ENCODE results near the gene DIS3L. TPM values are rescaled to one million over a fixed set of nuclear protein-coding genes. Genes with fewer than 3 reads are reported as not detected.
"Not testable (repeated sequence)": the region's sequence is repeated elsewhere in the genome, so short reads cannot be mapped to it uniquely, and the experiment has no call there.

DIS3L gene
- total RNA-seq, 8 experiments from 2014 or later = 12.1 to 27.6 (median 18.5) TPM

DNA sequence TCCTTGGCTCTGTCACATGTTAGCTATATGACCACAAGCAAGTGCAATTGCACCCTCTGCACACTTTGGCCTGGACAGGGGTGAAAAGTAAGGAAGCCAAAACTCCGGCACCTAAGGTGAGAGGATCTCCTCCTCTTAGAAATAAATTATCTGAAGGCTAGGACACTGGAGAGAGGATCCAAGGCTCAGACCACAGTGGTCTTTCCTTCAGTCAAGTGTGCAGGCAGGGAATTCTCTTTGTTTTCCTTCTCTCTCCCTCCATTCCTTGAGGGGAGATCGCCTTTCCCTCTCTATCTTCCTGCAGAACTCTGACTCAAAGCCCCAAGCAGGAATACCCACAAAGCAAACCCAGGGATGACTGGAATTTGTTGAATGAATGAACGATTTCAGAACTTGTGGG is 36.7 kb upstream of the DIS3L start:
- ATAC-seq (replicated peaks in 6 of 8) = no peak
- in situ Hi-C loops (cut with MboI; ENCODE audit: low pct_unique_long_range_greater_than_20kb in 2 of 9, low sequenced_read_pairs in 9 of 9, unreplicated experiment in 9 of 9) = no loop called here
- 10 to 100% (median 75%) methylated on average over 1 to 2 of the region's 3 CpGs; no CpG with 5 or more reads in 1 of the 10 experiments for WGBS, 10 experiments
- Histone ChIP-seq H3K4me1 (replicated peaks in 1 of 2) (peaks cover under 1 to 3% of the 10 kb centered on the region in 2 donors), H3K4me3 (no peak overlapping the region), H3K27ac (no peak overlapping the region)

DNA sequence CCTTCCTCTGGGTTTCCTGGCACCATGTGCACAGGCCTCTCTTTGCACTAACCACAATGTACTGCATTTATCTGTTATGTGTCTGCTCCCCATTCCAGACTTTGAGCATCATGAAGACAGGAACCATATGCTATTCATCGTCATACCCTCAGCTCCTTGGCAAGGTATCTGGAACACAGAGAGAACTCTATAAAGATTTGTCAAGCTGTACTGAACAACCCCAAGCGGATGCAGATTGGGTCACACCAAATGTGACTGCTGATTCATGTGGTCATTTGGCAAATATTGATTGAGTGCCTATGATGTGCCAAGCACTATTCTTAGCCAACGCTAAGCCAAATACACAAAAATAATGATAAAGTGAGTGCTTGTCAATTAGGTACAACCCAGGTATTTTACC is 32.3 kb upstream of the DIS3L start:
- no peak for ATAC-seq (replicated peaks in 6 of 8)
- Histone ChIP-seq H3K4me3 (no peak overlapping the region), H3K27ac (no peak overlapping the region), H3K4me1 (replicated peaks in 1 of 2) (peaks cover 9 to 19% of the 10 kb centered on the region in 2 donors)
- WGBS, 10 experiments = 45 to 100% (median 80%) methylated on average over 1 to 3 of the region's 3 CpGs; no CpG with 5 or more reads in 1 of the 10 experiments
- in situ Hi-C loops (cut with MboI; ENCODE audit: low pct_unique_long_range_greater_than_20kb in 2 of 9, low sequenced_read_pairs in 9 of 9, unreplicated experiment in 9 of 9) = no loop called here

DNA sequence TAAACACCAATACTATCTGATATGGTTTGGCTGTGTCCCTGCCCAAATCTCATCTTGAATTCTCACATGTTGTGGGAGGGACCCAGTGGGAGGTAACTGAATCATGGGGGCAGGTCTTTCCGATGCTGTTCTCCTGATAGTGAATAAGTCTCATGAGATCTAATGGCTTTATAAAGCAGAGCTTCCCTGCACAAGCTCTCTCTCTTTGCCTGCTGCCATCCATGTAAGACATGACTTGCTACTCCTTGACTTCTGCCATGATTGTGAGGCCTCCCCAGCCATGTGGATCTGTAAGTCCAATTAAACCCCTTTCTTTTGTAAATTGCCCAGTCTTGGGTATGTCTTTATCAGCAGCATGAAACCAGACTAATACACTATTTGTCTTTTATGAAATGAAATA is 30.5 kb upstream of the DIS3L start:
- in situ Hi-C loops (cut with MboI; ENCODE audit: low pct_unique_long_range_greater_than_20kb in 2 of 9, low sequenced_read_pairs in 9 of 9, unreplicated experiment in 9 of 9) = not testable (repeated sequence)

DNA sequence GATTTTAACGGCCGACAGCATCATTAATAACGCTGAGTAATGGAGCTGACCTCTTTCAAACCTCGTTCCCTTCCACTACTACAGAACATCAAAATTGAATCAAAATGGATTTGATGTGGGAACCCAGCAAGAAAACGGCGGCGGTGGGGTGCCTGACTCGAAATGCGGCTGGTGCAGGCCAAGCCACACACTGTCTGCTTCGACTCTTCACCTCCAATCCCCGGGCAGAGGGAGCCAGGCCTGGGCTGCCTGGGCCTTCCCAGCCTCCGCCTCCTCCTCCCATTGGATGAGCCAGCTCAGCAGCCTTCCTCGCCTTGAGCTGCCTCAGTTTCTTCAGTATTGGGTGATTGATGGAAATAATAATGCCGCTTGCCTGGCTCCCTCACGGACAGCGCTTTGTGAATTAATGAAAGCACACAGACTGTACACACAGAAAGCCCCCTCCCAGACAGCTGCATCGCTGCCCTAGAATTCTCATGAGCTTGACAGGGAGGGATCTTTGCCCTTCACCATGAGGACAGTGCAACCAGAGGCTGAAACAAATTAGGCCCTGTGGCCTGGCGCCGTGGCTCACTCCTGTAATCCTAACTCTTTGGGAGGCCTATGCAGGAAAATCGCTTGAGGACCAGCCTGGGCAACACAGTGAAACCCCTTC is 28.4 kb upstream of the DIS3L start:
- Histone ChIP-seq H3K4me1 (replicated peaks in 1 of 2) (peaks cover 9 to 32% of the 10 kb centered on the region in 2 donors), H3K4me3 (no peak overlapping the region), H3K27ac (peak overlapping the region in 1 of 2 donors; percentile 1)
- 52 to 81% (median 69%) methylated on average over 3 to 17 of the region's 20 CpGs; no CpG with 5 or more reads in 1 of the 10 experiments for WGBS, 10 experiments
- peak in 5 of 8 experiments; percentile 41 to 82 (median 54) for ATAC-seq (replicated peaks in 6 of 8)
- in situ Hi-C loops (cut with MboI; ENCODE audit: low pct_unique_long_range_greater_than_20kb in 2 of 9, low sequenced_read_pairs in 9 of 9, unreplicated experiment in 9 of 9) = no loop called here

More for the DNA sequence above, 30.5 kb upstream of the DIS3L start:
- whole genome bisulfite sequencing, 10 experiments = 33 to 100% (median 67%) methylated on average over 1 of the region's 1 CpG; no CpG with 5 or more reads in 5 of the 10 experiments
- H3K4me3 ChIP-seq; ATAC-seq (replicated peaks in 6 of 8); H3K27ac ChIP-seq: not testable (repeated sequence)
- peaks cover 9 to 19% of the 10 kb centered on the region in 2 donors for H3K4me1 ChIP-seq (replicated peaks in 1 of 2)

DNA sequence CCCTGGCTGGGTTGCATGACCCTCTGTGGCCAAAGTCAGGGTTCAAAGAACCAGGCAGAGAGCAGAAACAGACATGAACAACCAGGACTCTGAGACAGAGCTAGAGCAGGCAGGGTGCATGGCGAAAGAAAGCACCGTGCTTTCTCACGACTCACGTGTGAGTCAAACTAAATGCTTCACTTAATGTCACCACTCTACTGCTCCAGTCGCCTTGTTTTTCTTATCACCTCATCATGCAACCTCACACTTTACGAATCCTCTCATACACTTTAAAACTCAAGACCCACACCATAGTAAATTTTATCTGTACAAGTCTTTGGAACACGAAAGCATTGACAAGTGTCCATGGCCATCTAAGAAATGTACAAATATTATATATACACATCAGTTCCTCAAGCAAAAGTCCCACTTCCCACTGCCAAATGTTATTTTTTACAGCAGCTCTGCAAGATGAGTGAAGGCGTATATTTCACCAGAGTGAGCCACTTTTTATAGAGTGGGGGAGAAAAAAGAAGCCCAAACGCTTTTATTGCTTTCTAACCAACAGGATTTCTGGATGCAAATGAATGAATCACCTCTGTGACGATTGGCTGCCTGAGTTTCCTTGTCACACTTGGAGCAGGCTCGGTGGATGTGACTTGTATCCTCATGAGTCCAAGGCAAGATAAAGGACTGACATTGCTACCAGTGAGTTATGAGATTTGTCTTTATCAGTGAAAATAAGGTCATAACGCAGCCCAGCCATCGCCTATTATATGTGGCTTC is 23.9 kb upstream of the DIS3L start:
- in situ Hi-C loops (cut with MboI; ENCODE audit: low pct_unique_long_range_greater_than_20kb in 2 of 9, low sequenced_read_pairs in 9 of 9, unreplicated experiment in 9 of 9) = no loop called here
- 6 to 62% (median 47%) methylated on average over 3 to 13 of the region's 13 CpGs; no CpG with 5 or more reads in 1 of the 10 experiments for WGBS, 10 experiments
- peak; percentile 76 to 99 (median 92) for ATAC-seq (replicated peaks in 6 of 8)
- H3K4me1 ChIP-seq (replicated peaks in 1 of 2) = peaks cover 9 to 21% of the 10 kb centered on the region in 2 donors
- no peak overlapping the region for H3K4me3 ChIP-seq
- H3K27ac ChIP-seq = no peak overlapping the region

DNA sequence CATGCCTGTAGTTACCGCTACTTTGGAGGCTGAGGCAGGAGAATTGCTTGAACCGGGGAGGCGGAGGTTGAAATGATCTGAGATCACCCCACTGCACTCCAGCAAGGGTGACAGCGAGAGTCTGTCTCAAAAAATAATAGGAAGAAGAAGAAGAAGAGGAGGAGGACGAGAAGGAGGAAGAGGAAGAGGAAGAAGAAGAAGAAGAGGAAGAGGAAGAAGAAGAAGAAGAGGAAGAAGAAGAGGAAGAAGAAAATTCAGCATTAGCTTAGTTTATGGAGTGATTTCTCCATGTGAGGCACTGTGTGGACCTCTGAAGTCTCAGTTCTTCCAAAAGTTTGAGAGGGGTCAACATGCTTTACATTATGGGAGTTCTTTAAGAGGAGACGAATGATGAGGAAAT is 22.4 kb upstream of the DIS3L start:
- 43 to 100% (median 78%) methylated on average over 1 to 6 of the region's 6 CpGs for WGBS, 10 experiments
- H3K4me3 ChIP-seq = no peak overlapping the region
- no peak overlapping the region for H3K27ac ChIP-seq
- peaks cover 0 to 12% of the 10 kb centered on the region in 2 donors for H3K4me1 ChIP-seq (replicated peaks in 1 of 2)
- ATAC-seq (replicated peaks in 6 of 8) = no peak
- in situ Hi-C loops (cut with MboI; ENCODE audit: low pct_unique_long_range_greater_than_20kb in 2 of 9, low sequenced_read_pairs in 9 of 9, unreplicated experiment in 9 of 9) = no loop called here

DNA sequence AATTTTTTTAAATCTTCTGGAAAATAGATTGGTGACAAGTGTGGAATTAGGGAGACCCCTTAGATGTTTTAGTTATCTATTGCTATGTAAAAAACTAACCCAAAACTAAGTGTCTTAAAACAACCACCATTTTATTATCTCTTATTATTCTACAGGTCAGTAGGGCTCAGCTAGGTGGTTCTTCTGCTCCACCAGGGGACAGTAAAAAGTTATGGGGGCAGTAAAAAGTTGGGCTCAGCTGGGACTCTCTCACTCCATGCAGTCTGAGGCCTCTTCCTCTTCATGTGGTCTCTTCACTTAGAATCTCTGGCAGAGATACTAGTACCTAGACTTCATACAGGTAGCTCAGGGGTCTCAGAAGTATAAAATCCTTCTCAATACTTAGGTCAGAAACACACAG is 18.0 kb upstream of the DIS3L start:
- H3K27ac ChIP-seq = no peak overlapping the region
- peaks cover 7 to 11% of the 10 kb centered on the region in 2 donors for H3K4me1 ChIP-seq (replicated peaks in 1 of 2)
- H3K4me3 ChIP-seq = no peak overlapping the region
- in situ Hi-C loops (cut with MboI; ENCODE audit: low pct_unique_long_range_greater_than_20kb in 2 of 9, low sequenced_read_pairs in 9 of 9, unreplicated experiment in 9 of 9) = loop anchor here in 2 of 9 experiments (25.0 kb wide), 1 partner anchor 363 kb away; no protein-coding TSS in a partner anchor
- ATAC-seq (replicated peaks in 6 of 8) = no peak

DNA sequence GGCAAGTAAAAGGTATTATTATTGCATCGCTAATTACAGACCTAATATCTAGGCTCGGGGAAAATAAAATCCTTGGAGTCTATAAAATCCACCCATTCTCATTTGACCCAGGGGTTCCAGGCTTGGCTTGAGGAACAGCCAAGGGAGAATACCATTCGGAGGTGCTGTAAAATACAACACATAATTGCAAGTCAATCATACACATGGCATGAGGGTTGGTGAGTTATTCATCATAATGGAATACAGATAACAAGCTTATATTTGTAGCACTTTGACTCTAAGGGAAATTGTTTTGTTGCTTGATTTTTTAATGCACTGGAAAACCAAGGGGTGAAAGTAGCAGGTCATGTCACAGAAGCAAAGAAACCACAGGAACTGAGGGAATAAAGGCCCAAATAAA is 16.8 kb upstream of the DIS3L start:
- peaks cover 7 to 11% of the 10 kb centered on the region in 2 donors for H3K4me1 ChIP-seq (replicated peaks in 1 of 2)
- WGBS, 10 experiments = 29 to 100% (median 89%) methylated on average over 1 to 3 of the region's 3 CpGs; no CpG with 5 or more reads in 2 of the 10 experiments
- in situ Hi-C loops (cut with MboI; ENCODE audit: low pct_unique_long_range_greater_than_20kb in 2 of 9, low sequenced_read_pairs in 9 of 9, unreplicated experiment in 9 of 9) = loop anchor here in 2 of 9 experiments (25.0 kb wide), 1 partner anchor 364 kb away; no protein-coding TSS in a partner anchor
- no peak overlapping the region for H3K4me3 ChIP-seq
- no peak for ATAC-seq (replicated peaks in 6 of 8)
- H3K27ac ChIP-seq = no peak overlapping the region

DNA sequence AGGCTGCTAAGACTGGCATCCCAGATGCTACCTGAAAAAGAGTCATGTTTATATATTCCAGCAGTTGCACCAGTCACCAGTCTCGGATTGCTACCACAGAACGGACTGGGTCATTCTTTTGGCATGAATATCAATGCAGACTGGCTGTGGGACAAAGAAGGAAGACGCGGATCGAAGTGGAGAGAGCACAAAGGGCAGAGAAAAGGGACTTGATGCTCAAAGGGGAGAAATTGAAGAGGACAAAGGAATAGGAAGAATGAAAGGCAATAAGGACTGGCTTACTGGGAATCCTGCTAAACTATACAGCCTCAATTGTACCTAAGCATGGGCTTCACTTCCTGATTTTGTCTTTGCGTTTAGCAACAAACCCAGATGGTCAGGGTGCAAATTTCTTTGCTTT is 15.3 kb upstream of the DIS3L start:
- in situ Hi-C loops (cut with MboI; ENCODE audit: low pct_unique_long_range_greater_than_20kb in 2 of 9, low sequenced_read_pairs in 9 of 9, unreplicated experiment in 9 of 9) = loop anchor here in 2 of 9 experiments (25.0 kb wide), 1 partner anchor 366 kb away; no protein-coding TSS in a partner anchor
- no peak overlapping the region for H3K27ac ChIP-seq
- H3K4me3 ChIP-seq = no peak overlapping the region
- WGBS, 10 experiments = 7 to 54% (median 30%) methylated on average over 1 to 6 of the region's 6 CpGs; no CpG with 5 or more reads in 1 of the 10 experiments
- peaks cover 7 to 11% of the 10 kb centered on the region in 2 donors for H3K4me1 ChIP-seq (replicated peaks in 1 of 2)
- no peak for ATAC-seq (replicated peaks in 6 of 8)

DNA sequence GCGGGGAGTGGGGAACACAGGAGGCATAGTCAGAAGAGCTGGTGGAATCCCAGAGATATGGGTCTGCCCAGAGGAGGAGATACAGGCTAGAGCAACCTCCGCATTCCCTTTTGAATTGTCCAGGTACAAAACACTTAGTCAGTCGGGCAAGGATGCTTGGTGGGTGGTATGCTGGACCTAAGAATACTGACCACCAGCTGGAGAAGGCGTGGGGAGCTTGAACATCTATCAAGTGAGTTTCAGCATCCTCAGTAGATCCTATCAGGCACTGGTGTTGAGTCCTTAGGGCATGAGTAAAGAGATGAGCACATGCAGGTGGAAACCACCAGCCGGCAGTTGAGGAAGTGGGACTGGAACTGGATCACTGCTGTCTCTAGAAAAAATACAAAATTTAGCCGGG is 14.7 kb upstream of the DIS3L start:
- H3K4me3 ChIP-seq = no peak overlapping the region
- in situ Hi-C loops (cut with MboI; ENCODE audit: low pct_unique_long_range_greater_than_20kb in 2 of 9, low sequenced_read_pairs in 9 of 9, unreplicated experiment in 9 of 9) = loop anchor here in 2 of 9 experiments (25.0 kb wide), 1 partner anchor 366 kb away; no protein-coding TSS in a partner anchor
- peaks cover 7 to 11% of the 10 kb centered on the region in 2 donors for H3K4me1 ChIP-seq (replicated peaks in 1 of 2)
- 71 to 100% (median 93%) methylated on average over 1 to 4 of the region's 6 CpGs; no CpG with 5 or more reads in 4 of the 10 experiments for WGBS, 10 experiments
- ATAC-seq (replicated peaks in 6 of 8) = no peak
- no peak overlapping the region for H3K27ac ChIP-seq

DNA sequence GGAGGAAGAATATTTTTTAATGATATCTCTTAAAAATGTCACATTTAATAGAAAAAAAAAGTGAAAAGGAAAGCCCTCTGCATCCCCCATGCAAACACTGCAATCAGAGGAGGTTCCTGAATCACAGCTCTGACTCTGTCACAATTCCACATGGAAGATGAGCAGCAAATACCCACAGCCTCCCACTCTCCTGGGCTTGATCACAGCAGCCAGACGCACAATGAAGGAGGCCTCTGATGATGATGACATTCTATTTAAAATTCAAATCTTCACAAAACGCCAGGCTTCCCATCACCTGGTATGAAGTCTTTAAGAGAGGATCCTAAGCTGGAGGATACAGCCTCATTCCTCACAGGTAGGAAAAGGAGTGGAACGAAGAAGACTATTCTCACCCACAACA is 9.1 kb upstream of the DIS3L start:
- in situ Hi-C loops (cut with MboI; ENCODE audit: low pct_unique_long_range_greater_than_20kb in 2 of 9, low sequenced_read_pairs in 9 of 9, unreplicated experiment in 9 of 9) = loop anchor here in 2 of 9 experiments (25.0 kb wide), 1 partner anchor 372 kb away; no protein-coding TSS in a partner anchor
- H3K4me3 ChIP-seq = no peak overlapping the region
- ATAC-seq (replicated peaks in 6 of 8) = peak in 5 of 8 experiments; percentile 19 to 71 (median 59)
- no peak overlapping the region for H3K27ac ChIP-seq
- H3K4me1 ChIP-seq (replicated peaks in 1 of 2) = peaks cover 4 to 10% of the 10 kb centered on the region in 2 donors
- 50 to 100% (median 74%) methylated on average over 1 to 3 of the region's 3 CpGs; no CpG with 5 or more reads in 4 of the 10 experiments for WGBS, 10 experiments

DNA sequence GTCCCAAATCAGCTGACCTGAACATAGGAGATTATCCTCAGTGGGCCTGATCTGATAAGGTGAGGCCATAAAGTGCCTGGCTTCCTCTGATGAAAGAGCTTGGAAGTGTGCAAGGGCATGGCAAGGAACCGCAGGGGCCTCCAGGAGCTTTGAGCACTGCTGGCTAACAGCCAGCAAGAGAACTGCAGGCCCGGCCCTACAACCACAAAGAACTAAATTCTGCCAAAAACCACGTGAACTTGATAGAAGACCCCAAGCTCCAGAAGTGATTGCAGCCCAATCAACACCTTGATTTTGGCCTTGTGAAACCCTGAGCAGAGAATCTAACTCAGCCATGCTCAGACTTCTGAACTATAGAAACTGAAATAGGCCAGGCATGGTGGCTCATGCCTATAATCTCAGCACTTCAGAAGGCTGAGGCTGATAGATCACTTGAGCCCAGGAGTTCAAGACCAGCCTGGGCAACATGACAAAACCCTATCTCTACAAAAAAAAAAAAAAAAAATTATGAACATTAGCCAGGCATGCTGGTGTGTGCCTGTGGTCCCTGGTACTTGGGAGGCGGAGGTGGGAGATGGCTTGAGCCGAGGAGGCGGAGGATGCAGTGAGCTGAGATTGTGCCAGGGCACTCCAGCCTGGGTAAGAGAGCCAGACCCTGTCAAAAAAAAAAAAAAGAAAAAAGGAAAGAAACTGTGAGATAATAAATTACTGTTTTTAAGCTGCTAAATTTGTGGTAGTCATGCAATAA is 7.7 kb upstream of the DIS3L start:
- Histone ChIP-seq H3K4me1 (replicated peaks in 1 of 2) (peaks cover 4 to 10% of the 10 kb centered on the region in 2 donors), H3K27ac (no peak overlapping the region), H3K4me3 (no peak overlapping the region)
- WGBS, 10 experiments = 67 to 100% (median 90%) methylated on average over 2 to 6 of the region's 6 CpGs; no CpG with 5 or more reads in 1 of the 10 experiments
- in situ Hi-C loops (cut with MboI; ENCODE audit: low pct_unique_long_range_greater_than_20kb in 2 of 9, low sequenced_read_pairs in 9 of 9, unreplicated experiment in 9 of 9) = loop anchor here in 2 of 9 experiments (25.0 kb wide), 1 partner anchor 373 kb away; no protein-coding TSS in a partner anchor
- no peak for ATAC-seq (replicated peaks in 6 of 8)

All from motor neuron (in vitro differentiated cells).